Uterus (tissue), 2 donors: Measurements from ENCODE around the gene SLC25A47.

Experiments
- CTCF ChIP-seq, 4 experiments: fragments of 200-600 bp in 2 of 4; fragments of 450-650 bp in 2 of 4; sonication (generic) in 2 of 4; IDR thresholded peaks; one replicate each; pipeline ENCODE4 v1.5.1; 2016 to 2019; ENCODE audit warnings: antibody characterized with exemption in 4 of 4, mild to moderate bottlenecking in 2 of 4, moderate library complexity in 1 of 4
- POLR2A ChIP-seq, 2 donors: fragments of 450-650 bp; IDR thresholded peaks; one replicate each; pipeline ENCODE4 v1.6.1; 2016; ENCODE audit warnings: antibody characterized with exemption in 2 of 2, mild to moderate bottlenecking in 1 of 2, moderate library complexity in 1 of 2

GRCh38 chr14:100365741-100366140 is 42.6 kb downstream of the SLC25A47 start:
- no peak for TF ChIP-seq CTCF (IDR thresholded peaks at IDR 0.05)
- no peak for TF ChIP-seq POLR2A (IDR thresholded peaks at IDR 0.05)
